H1 (cell line): Measurements from ENCODE around the gene PDE1C. TPM values are rescaled to one million over a fixed set of nuclear protein-coding genes. Genes with fewer than 3 reads are reported as not detected.

ENCODE experiments used
- CTCF ChIA-PET: fragments of 300-600 bp; sonication (Branson Sonifier 250); formaldehyde crosslinking; loops from one replicate; lab custom pipeline; 2021; ENCODE audit not compliant: partially characterized antibody; lab: Charles Lee
- POLR2A ChIA-PET: fragments of 300-600 bp; sonication (Branson Sonifier 250); formaldehyde crosslinking; loops from one replicate; lab custom pipeline; 2021; ENCODE audit warnings: inconsistent platforms; ENCODE audit not compliant: partially characterized antibody; lab: Charles Lee
- DNase-seq, 2 experiments: peaks; one replicate each; pipeline versions ENCODE4 v3.0.0 to v3.0.0-alpha.2; 2010 to 2022; ENCODE audit warnings: low spot score in 2 of 2, low read depth in 1 of 2, mixed read lengths in 1 of 2
- FAIRE-seq: peaks from 2 replicates; lab custom pipeline; 2011; peaks lifted over from hg19 to GRCh38; lab: Jason Lieb, UNC
- H2AFZ ChIP-seq: 2 replicates; pipeline ENCODE4 v1.8.1; 2012; ENCODE audit warnings: low read length, inconsistent platforms
- H2AK5ac ChIP-seq: 2 replicates; pipeline ENCODE4 v1.6.1; 2013; ENCODE audit warnings: low read depth, low read length
- H2BK120ac ChIP-seq: replicated peaks from 2 replicates; pipeline ENCODE3; 2013; ENCODE audit warnings: low read depth, low read length, inconsistent platforms
- H2BK12ac ChIP-seq: 2 replicates; pipeline ENCODE4 v1.6.1; 2013; ENCODE audit warnings: low read depth, low read length
- H2BK15ac ChIP-seq: 2 replicates; pipeline ENCODE4 v1.6.1; 2013; ENCODE audit warnings: low read length
- H2BK20ac ChIP-seq: 2 replicates; pipeline ENCODE4 v1.6.1; 2013; ENCODE audit warnings: low read length
- H2BK5ac ChIP-seq: 2 replicates; pipeline ENCODE4 v1.6.1; 2013; ENCODE audit warnings: low read depth, low read length
- H3K14ac ChIP-seq: 2 replicates; pipeline ENCODE4 v1.6.1; 2013; ENCODE audit warnings: inconsistent platforms; ENCODE audit not compliant: insufficient read length
- H3K18ac ChIP-seq: 2 replicates; pipeline ENCODE4 v1.6.1; 2013; ENCODE audit warnings: low read length; ENCODE audit errors: extremely low read depth
- H3K23ac ChIP-seq: 2 replicates; pipeline ENCODE4 v1.6.1; 2013; ENCODE audit warnings: inconsistent platforms; ENCODE audit not compliant: insufficient read length
- H3K23me2 ChIP-seq: 2 replicates; pipeline ENCODE4 v1.6.1; 2013; ENCODE audit warnings: low read depth, low read length
- H3K27ac ChIP-seq: 2 replicates; pipeline ENCODE4 v1.6.1; 2011; ENCODE audit warnings: low read depth, low read length, inconsistent platforms
- H3K27me3 ChIP-seq, 4 experiments: replicated peaks in 1 of 4; 1 replicate in 1 of 4; 2 replicates in 3 of 4; pipeline versions ENCODE4 v1.6.1 to v1.8.1; 2011 to 2013; ENCODE audit warnings: low read length in 3 of 4, mild to moderate bottlenecking in 3 of 4, inconsistent platforms in 2 of 4, mixed read lengths in 2 of 4, moderate library complexity in 1 of 4; ENCODE audit not compliant: control insufficient read depth in 3 of 4, insufficient read depth in 3 of 4; ENCODE audit errors: extremely low read depth in 1 of 4
- H3K36me3 ChIP-seq, 4 experiments: 2 replicates each; pipeline versions ENCODE4 v1.6.1 to v1.8.1; 2011 to 2013; ENCODE audit warnings: mild to moderate bottlenecking in 4 of 4, low read length in 3 of 4, moderate library complexity in 2 of 4, control low read depth in 1 of 4, inconsistent platforms in 1 of 4; ENCODE audit not compliant: insufficient read depth in 4 of 4, control insufficient read depth in 2 of 4
- H3K4ac ChIP-seq: replicated peaks from 2 replicates; pipeline ENCODE3; 2013; ENCODE audit warnings: low read length, low read depth, mixed read lengths, inconsistent platforms; ENCODE audit not compliant: insufficient read length
- H3K4me1 ChIP-seq, 4 experiments: replicated peaks in 1 of 4; 1 replicate in 1 of 4; 2 replicates in 3 of 4; pipeline versions ENCODE4 v1.6.1 to v1.8.1; 2011 to 2013; ENCODE audit warnings: low read length in 3 of 4, inconsistent platforms in 2 of 4, mixed read lengths in 1 of 4; ENCODE audit not compliant: insufficient read depth in 4 of 4, control insufficient read depth in 3 of 4
- H3K4me2 ChIP-seq, 2 experiments: 2 replicates each; pipeline versions ENCODE4 v1.6.1 to v1.8.1; 2011 to 2013; ENCODE audit warnings: low read depth in 2 of 2, low read length in 2 of 2, control low read depth in 1 of 2, inconsistent platforms in 1 of 2, mild to moderate bottlenecking in 1 of 2; ENCODE audit not compliant: insufficient read depth in 1 of 2
- H3K4me3 ChIP-seq, 4 experiments: fragments of 200-600, 300-600 bp in 1 of 4; sonication (generic), shearing (Covaris generic), sonication (Bioruptor Twin) in 1 of 4; 2 replicates each; pipeline versions ENCODE4 v1.5.1 to v1.8.1; 2011 to 2016; ENCODE audit warnings: low read length in 4 of 4, low read depth in 3 of 4, control low read depth in 2 of 4, inconsistent platforms in 2 of 4, mild to moderate bottlenecking in 2 of 4, mixed read lengths in 1 of 4, moderate library complexity in 1 of 4; ENCODE audit not compliant: insufficient read depth in 2 of 4; ENCODE audit errors: extremely low read depth in 1 of 4
- H3K56ac ChIP-seq: replicated peaks from 2 replicates; pipeline ENCODE3; 2013; ENCODE audit warnings: low read depth, mild to moderate bottlenecking, mixed read lengths, low read length, inconsistent platforms; ENCODE audit not compliant: insufficient read length
- H3K79me1 ChIP-seq: 2 replicates; pipeline ENCODE4 v1.6.1; 2013; ENCODE audit warnings: low read depth, low read length, control low read depth
- H3K79me2 ChIP-seq, 2 experiments: 2 replicates each; pipeline versions ENCODE4 v1.6.1 to v1.8.1; 2012 to 2013; ENCODE audit warnings: low read length in 2 of 2, mild to moderate bottlenecking in 2 of 2, inconsistent platforms in 1 of 2; ENCODE audit not compliant: insufficient read depth in 2 of 2, control insufficient read depth in 1 of 2
- H3K9ac ChIP-seq, 4 experiments: replicated peaks in 1 of 4; 1 replicate in 1 of 4; 2 replicates in 3 of 4; pipeline versions ENCODE4 v1.6.1 to v1.8.1; 2011 to 2013; ENCODE audit warnings: low read depth in 3 of 4, low read length in 3 of 4, control low read depth in 2 of 4, mild to moderate bottlenecking in 2 of 4, moderate library complexity in 2 of 4, inconsistent platforms in 1 of 4; ENCODE audit errors: extremely low read depth in 1 of 4
- H3K9me3 ChIP-seq, 2 experiments: 2 replicates each; pipeline versions ENCODE4 v1.6.1 to v1.8.1; 2012 to 2013; ENCODE audit warnings: mild to moderate bottlenecking in 2 of 2, moderate library complexity in 2 of 2, control low read depth in 1 of 2, inconsistent platforms in 1 of 2, low read depth in 1 of 2, low read length in 1 of 2, mixed read lengths in 1 of 2; ENCODE audit not compliant: insufficient read depth in 2 of 2
- H4K20me1 ChIP-seq, 2 experiments: replicated peaks in 1 of 2; 2 replicates each; pipeline versions ENCODE3 to v1.8.1; 2011 to 2013; ENCODE audit warnings: inconsistent platforms in 2 of 2, low read length in 2 of 2, mild to moderate bottlenecking in 1 of 2; ENCODE audit not compliant: insufficient read depth in 2 of 2, control insufficient read depth in 1 of 2
- H4K5ac ChIP-seq: 2 replicates; pipeline ENCODE4 v1.6.1; 2013; ENCODE audit warnings: low read length, low read depth, mixed read lengths, inconsistent platforms; ENCODE audit not compliant: insufficient read length
- H4K8ac ChIP-seq: 2 replicates; pipeline ENCODE4 v1.8.0; 2013; ENCODE audit warnings: mild to moderate bottlenecking, moderate library complexity, low read length, inconsistent platforms; ENCODE audit not compliant: insufficient read depth; ENCODE audit errors: extremely low read depth
- H4K91ac ChIP-seq: replicated peaks from 2 replicates; pipeline ENCODE3; 2013; ENCODE audit warnings: low read length, mixed read lengths, inconsistent platforms; ENCODE audit not compliant: insufficient read length
- CREB1 ChIP-seq: IDR thresholded peaks from 2 replicates; pipeline ENCODE4 v1.6.1; 2012; ENCODE audit warnings: inconsistent platforms
- CTBP2 ChIP-seq: IDR thresholded peaks from 2 replicates; pipeline ENCODE4 v1.7.0; 2011; ENCODE audit warnings: borderline replicate concordance, mild to moderate bottlenecking, moderate library complexity, mixed read lengths, low read length; ENCODE audit not compliant: insufficient read depth, insufficient read length
- HDAC6 ChIP-seq: IDR thresholded peaks from one replicate; pipeline ENCODE4 v1.7.1; 2012; ENCODE audit warnings: low read depth, mild to moderate bottlenecking, inconsistent platforms, low read length, moderate library complexity
- JUN ChIP-seq: IDR thresholded peaks from 2 replicates; pipeline ENCODE4 v1.6.1; 2011; ENCODE audit warnings: low read depth, mild to moderate bottlenecking, improper control_type of control experiment, low read length
- KDM5A ChIP-seq: fragments of 200-600 bp; IDR thresholded peaks from 2 replicates; pipeline ENCODE4 v1.7.1; 2012; ENCODE audit warnings: mild to moderate bottlenecking, low read length, inconsistent platforms, mixed read lengths
- NANOG ChIP-seq: IDR thresholded peaks from 2 replicates; pipeline ENCODE4 v1.6.1; 2011; ENCODE audit warnings: low read length, low read depth, mild to moderate bottlenecking, inconsistent platforms; ENCODE audit not compliant: insufficient read depth, poor library complexity, severe bottlenecking
- NRF1 ChIP-seq: IDR thresholded peaks from 2 replicates; pipeline ENCODE4 v1.6.1; 2011; ENCODE audit warnings: mild to moderate bottlenecking, low read depth, low read length, improper control_type of control experiment
- PHF8 ChIP-seq: fragments of 200-600 bp; sonication (generic); conservative IDR thresholded peaks from 2 replicates; pipeline ENCODE4 v1.7.1; 2012; ENCODE audit warnings: low read depth, mild to moderate bottlenecking, inconsistent platforms, low read length, moderate library complexity
- POU5F1 ChIP-seq: IDR thresholded peaks from 2 replicates; pipeline ENCODE4 v1.6.1; 2011; ENCODE audit warnings: low read depth, mild to moderate bottlenecking, low read length, moderate library complexity
- SRF ChIP-seq: IDR thresholded peaks from 2 replicates; pipeline ENCODE4 v1.6.1; 2011; ENCODE audit warnings: mild to moderate bottlenecking, low read depth, low read length, moderate library complexity
- WGBS, 2 experiments: shearing (Covaris generic) in 1 of 2; methylation state at CpG; one replicate each; pipeline versions ENCODE4 v1.1.6 to v1.1.7; 2013 to 2015; ENCODE audit warnings: low lambda C conversion rate in 2 of 2, mixed read lengths in 2 of 2, inconsistent platforms in 1 of 2, low coverage in 1 of 2, missing lambda C conversion rate in 1 of 2; ENCODE audit not compliant: insufficient replicate concordance in 2 of 2, insufficient coverage in 1 of 2, insufficient read length in 1 of 2; ENCODE audit errors: extremely low coverage in 1 of 2, missing lambda C conversion rate in 1 of 2; 5-methylcytosine and 5-hydroxymethylcytosine counted together
- polyA plus RNA-seq, 7 experiments: library from polyadenylated mRNA; depleted of rRNA in 3 of 7; stranded (reverse) in 5 of 7; unstranded in 2 of 7; fragments of >200 nt in 5 of 7; fragments of 200-250 nt in 2 of 7; gene quantifications; 1 replicate in 5 of 7; 2 replicates in 1 of 7; 4 replicates in 1 of 7; pipeline versions ENCODE4 v1.2.1 to v1.2.3, GENCODE V29; 2011 to 2013; ENCODE audit warnings: missing spikeins in 2 of 7, mixed read lengths in 2 of 7
- total RNA-seq: library from RNA; stranded (reverse); fragmentation: NEBNext Ultra II Directional; extraction: Animal tissue kit (Norgen Biotek cat#: 25700); gene quantifications from 2 replicates; pipeline ENCODE4 v1.2.1, GENCODE V29; 2021

PDE1C gene
- total and polyA plus RNA-seq, 2 of the 8 experiments (the other 6 are each of a cell fraction or from before 2014, with no cell fraction given), result 0.11 to 1.1 TPM

DNA sequence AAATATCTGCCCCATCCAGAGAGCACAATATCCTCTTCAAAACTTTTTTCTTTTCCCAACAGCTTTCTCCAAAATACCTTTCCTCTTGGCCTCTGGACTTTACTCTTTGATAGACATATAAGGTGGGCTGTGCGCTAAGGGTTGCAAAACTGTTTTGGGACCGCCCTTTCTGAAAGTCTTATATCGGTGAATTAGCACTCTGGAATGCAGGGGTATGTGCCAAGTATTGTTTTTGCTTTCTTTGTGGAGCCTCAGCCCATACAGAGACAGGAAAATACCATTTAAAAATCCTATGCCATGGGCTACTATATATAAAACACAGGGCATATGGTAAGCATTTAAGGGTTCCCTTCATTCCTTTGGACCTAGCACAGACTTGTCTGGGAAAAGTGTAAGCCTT is 345.5 kb downstream of the PDE1C start:
- Histone ChIP-seq H2AK5ac (no peak overlapping the region), H3K9me3 (peaks cover 0 to 3% of the 10 kb centered on the region in 2 experiments; a peak in 1 of 4 replicates), H3K79me1 (no peaks in the 10 kb centered on the region), H3K4me3 (no peak overlapping the region), H2AFZ (no peak overlapping the region), H3K9ac (no peak overlapping the region), H2BK12ac (no peak overlapping the region), H4K91ac (no peak overlapping the region), H3K27me3 (peaks cover 0 to 1% (median 0%) of the 10 kb centered on the region in 4 experiments; a peak in 2 of 7 replicates), H2BK15ac (no peak overlapping the region), H3K23me2 (no peaks in the 10 kb centered on the region), H4K8ac (no peak overlapping the region), H2BK20ac (no peak overlapping the region), H3K18ac (no peak overlapping the region), H3K56ac (no peak overlapping the region), H3K14ac (no peak overlapping the region), H3K4me2 (no peak overlapping the region), H4K5ac (no peak overlapping the region), H3K27ac (no peak overlapping the region), H2BK5ac (no peak overlapping the region), H3K79me2 (no peaks in the 10 kb centered on the region), H4K20me1 (no peaks in the 10 kb centered on the region), H3K4ac (no peak overlapping the region), H3K36me3 (no peaks in the 10 kb centered on the region), H2BK120ac (no peak overlapping the region), H3K4me1 (no peaks in the 10 kb centered on the region), H3K23ac (no peak overlapping the region)
- ChIA-PET POLR2A (no interaction called here), CTCF (interaction anchor here (1.5 kb wide), 1 partner anchor 590 kb away, joined by 3 read pairs; no protein-coding TSS in a partner anchor)
- DNase-seq (no peak), FAIRE-seq (no peak)
- no peak for TF ChIP-seq JUN
- no peak for TF ChIP-seq SRF
- no peak for TF ChIP-seq HDAC6
- no peak for TF ChIP-seq POU5F1
- no peak for TF ChIP-seq NRF1
- no peak for TF ChIP-seq PHF8
- TF ChIP-seq KDM5A, result no peak
- no peak for TF ChIP-seq CTBP2
- no peak for TF ChIP-seq NANOG
- no peak for TF ChIP-seq CREB1
- 87% methylated on average over 3 of the region's 3 CpGs; no CpG with 5 or more reads in 1 of the 2 experiments for WGBS, 2 experiments
